ENCODE results near the gene SENP6.

- TF ChIP-seq CTCF (IDR thresholded peaks at IDR 0.05) (no peak), POLR2AphosphoS5 (IDR thresholded peaks at IDR 0.05) (no peak)
Observed at GRCh38 chr6:75566137-75566767, 35.4 kb upstream of the SENP6 start.

Measured in prostate gland (tissue), 2 donors.